Measurements from ENCODE around the gene ARHGAP12.

The ARHGAP12 gene

GRCh38 chr10:31929261-31930022, 811 bp upstream of the ARHGAP12 start:
- H3K27me3 ChIP-seq (replicated peaks), result no peaks in the 10 kb centered on the region
- no peaks in the 10 kb centered on the region for H3K36me3 ChIP-seq (replicated peaks)
- no peak for TF ChIP-seq CTCF (IDR thresholded peaks at IDR 0.05; ENCODE audit: low read depth, low read length, missing control alignments)
- in situ Hi-C loops (cut with HindIII; ENCODE audit: low pct_ligation_motif_present, low sequenced_read_pairs), result no loop called here
- peak overlapping the region; percentile 81 for H3K27ac ChIP-seq
- DNase-seq, result no peak
- H3K4me3 ChIP-seq (ENCODE audit: low read depth, low read length), result peak overlapping the region; percentile 83

- Histone ChIP-seq H3K4me3 (ENCODE audit: low read depth, low read length) (peak overlapping the region; percentile 83), H3K27me3 (replicated peaks) (no peaks in the 10 kb centered on the region), H3K27ac (peak overlapping the region; percentile 81), H3K36me3 (replicated peaks) (no peaks in the 10 kb centered on the region)
- DNase-seq, result no peak
- peak; percentile 67 for TF ChIP-seq CTCF (IDR thresholded peaks at IDR 0.05; ENCODE audit: low read depth, low read length, missing control alignments)
- in situ Hi-C loops (cut with HindIII; ENCODE audit: low pct_ligation_motif_present, low sequenced_read_pairs), result no loop called here
Observed at GRCh38 chr10:31927884-31928548, 615 bp downstream of the ARHGAP12 start.

GRCh38 chr10:31927565-31927883, 1.1 kb downstream of the ARHGAP12 start:
- in situ Hi-C loops (cut with HindIII; ENCODE audit: low pct_ligation_motif_present, low sequenced_read_pairs), result no loop called here
- H3K27me3 ChIP-seq (replicated peaks), result no peaks in the 10 kb centered on the region
- peak overlapping the region; percentile 81 for H3K27ac ChIP-seq
- TF ChIP-seq CTCF (IDR thresholded peaks at IDR 0.05; ENCODE audit: low read depth, low read length, missing control alignments), result no peak
- peak overlapping the region; percentile 83 for H3K4me3 ChIP-seq (ENCODE audit: low read depth, low read length)
- DNase-seq, result no peak
- H3K36me3 ChIP-seq (replicated peaks), result no peaks in the 10 kb centered on the region

- no peak for DNase-seq
- in situ Hi-C loops (cut with HindIII; ENCODE audit: low pct_ligation_motif_present, low sequenced_read_pairs), result no loop called here
Observed at GRCh38 chr10:31926765-31927564, 1.7 kb downstream of the ARHGAP12 start.

GRCh38 chr10:31926160-31926559, 2.5 kb downstream of the ARHGAP12 start:
- Histone ChIP-seq H3K4me3 (ENCODE audit: low read depth, low read length) (no peak overlapping the region), H3K27ac (no peak overlapping the region), H3K27me3 (replicated peaks) (no peaks in the 10 kb centered on the region), H3K36me3 (replicated peaks) (no peaks in the 10 kb centered on the region)
- in situ Hi-C loops (cut with HindIII; ENCODE audit: low pct_ligation_motif_present, low sequenced_read_pairs), result no loop called here
- TF ChIP-seq CTCF (IDR thresholded peaks at IDR 0.05; ENCODE audit: low read depth, low read length, missing control alignments), result no peak
- DNase-seq, result no peak

More at GRCh38 chr10:31926765-31927564, 1.7 kb downstream of the ARHGAP12 start:
- no peak for TF ChIP-seq CTCF (IDR thresholded peaks at IDR 0.05; ENCODE audit: low read depth, low read length, missing control alignments)
- Histone ChIP-seq H3K27me3 (replicated peaks) (no peaks in the 10 kb centered on the region), H3K36me3 (replicated peaks) (no peaks in the 10 kb centered on the region), H3K27ac (peak overlapping the region; percentile 81), H3K4me3 (ENCODE audit: low read depth, low read length) (peak overlapping the region; percentile 83)

All from brain microvascular endothelial cell (primary cell).